HG02588 (cell line): ENCODE measurements around the gene SPO11.

Experiments
- ATAC-seq: cut with Tn5 transposase; IDR thresholded peaks from one replicate; pipeline ENCODE4 v1.9.1; 2021; ENCODE audit warnings: mild to moderate bottlenecking, moderate library complexity; ENCODE audit not compliant: unreplicated experiment

Gene SPO11

DNA sequence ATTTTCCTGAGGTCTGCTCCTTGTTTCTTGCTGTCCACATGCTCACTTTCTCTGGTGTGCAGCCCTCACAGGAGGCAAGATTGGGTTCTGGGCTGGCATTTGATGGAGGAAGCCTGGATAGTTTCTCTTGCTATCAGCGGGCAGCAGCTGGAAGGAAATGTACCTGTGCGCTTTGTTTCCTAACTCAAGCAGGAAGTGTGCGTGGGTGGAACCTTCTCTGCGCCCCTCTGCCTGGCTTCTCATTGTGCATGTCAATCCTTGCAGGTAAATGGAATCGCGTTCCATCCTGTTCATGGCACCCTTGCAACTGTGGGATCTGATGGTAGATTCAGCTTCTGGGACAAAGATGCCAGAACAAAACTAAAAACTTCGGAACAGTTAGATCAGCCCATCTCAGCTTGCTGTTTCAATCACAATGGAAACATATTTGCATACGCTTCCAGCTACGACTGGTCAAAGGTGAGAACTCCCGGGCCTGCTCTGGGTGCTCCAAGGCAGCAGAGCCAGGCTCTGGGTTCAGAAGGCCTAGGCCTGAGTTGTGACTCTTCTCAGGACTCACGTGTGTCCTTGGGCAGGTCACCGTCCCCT, 44.8 kb downstream of the SPO11 start:
- ATAC-seq = no peak

DNA sequence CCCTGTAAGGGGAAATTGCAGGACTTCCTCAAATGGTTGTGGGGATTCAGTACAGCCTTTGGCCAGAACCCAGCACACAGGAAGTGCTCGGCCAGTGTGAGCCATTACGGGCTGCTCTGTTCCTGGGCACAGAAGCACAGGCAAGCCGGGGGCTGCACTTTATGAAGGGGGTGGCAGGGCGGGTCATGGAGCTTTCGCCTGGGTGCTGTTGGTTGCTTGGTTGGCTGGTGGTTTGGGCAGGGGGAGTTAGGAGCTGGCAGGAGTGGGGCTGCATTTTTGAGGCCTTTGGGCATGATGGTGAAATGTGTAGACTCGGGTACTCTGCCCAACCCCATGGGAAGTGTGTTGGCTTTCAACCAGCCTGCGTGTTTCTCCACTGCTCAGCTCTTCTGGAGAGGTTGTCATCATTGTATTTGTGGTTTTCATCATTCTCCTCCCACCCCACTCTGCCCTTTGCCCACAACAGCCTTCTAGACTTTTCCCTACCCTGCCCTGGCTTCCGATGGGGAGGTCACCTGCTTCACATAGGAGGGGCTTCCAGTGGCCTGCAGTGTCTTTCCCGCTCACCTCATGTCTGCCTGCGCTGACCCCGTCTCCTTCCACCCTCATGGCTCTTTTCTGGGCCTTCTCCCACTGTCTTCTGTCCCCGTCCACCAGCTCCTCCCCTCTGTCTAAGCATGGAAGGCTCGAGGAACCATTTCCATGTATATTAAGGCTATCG, 45.5 kb downstream of the SPO11 start:
- no peak for ATAC-seq

DNA sequence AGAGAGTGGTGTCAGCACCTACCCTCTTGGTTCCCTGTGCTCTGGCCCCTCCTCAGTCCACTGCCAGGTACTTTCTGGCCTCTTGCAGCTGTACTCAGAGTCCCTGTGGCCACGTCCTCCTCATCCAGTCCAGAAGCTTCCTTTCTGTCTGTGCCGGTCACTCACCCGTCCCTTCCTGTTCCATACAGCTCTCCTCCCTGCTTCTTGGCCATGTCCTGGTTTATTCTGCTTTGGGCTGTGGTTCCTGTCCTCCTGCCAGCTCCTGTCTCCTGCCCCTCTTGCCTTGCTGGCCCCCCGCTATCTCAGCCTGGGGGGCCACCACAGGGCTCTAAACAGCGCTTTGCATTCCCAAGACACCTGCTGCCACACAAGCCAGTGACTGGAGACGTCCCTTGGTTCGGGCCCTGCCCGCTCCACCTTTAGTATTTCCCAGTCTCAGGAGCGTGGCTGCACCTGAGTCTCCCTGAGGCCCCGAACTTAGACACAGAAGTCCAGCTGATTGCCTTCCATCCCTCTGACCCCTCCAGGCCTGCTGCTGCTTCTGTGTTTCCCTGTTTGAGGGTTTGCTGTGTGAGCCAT, 46.1 kb downstream of the SPO11 start:
- ATAC-seq = no peak

DNA sequence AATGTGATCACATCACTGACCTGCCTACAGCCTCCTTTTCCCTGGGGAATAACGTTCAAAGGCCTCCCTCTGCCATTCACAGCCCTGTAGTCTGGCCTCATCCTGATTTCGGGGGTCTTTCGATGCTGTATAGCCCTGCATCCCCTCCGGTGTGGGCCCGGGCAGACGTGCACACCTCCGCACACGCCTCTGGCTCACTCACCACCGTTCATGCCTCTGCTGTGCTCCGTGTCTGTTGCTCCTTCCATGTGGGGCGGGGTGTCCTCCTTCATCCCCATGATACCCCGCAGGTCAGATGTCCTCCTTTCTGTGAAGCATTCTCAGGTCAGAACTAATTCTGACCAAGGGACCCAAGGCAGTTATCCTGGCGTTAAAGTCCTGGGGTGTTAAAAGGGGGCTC, 47.7 kb downstream of the SPO11 start:
- no peak for ATAC-seq

DNA sequence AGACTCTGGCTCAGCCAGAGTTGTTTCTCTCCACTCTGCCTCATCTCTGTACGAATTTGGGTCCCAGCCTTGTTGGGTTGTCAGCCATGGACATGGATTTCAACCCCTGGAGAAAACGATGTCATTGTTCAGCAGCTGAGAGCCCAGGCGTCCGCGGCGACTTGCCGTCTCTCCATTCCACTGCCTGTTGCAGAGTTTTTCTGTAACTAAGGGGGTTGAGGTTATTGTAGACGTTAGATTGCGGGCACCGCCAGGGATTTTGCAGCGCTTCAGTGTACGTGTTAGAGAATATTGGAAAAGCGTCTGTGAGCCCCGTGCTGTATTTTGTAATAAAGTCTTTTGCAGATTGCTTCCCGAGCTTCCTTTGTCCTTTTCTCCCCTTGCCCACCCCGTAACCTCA, 48.5 kb downstream of the SPO11 start:
- no peak for ATAC-seq

DNA sequence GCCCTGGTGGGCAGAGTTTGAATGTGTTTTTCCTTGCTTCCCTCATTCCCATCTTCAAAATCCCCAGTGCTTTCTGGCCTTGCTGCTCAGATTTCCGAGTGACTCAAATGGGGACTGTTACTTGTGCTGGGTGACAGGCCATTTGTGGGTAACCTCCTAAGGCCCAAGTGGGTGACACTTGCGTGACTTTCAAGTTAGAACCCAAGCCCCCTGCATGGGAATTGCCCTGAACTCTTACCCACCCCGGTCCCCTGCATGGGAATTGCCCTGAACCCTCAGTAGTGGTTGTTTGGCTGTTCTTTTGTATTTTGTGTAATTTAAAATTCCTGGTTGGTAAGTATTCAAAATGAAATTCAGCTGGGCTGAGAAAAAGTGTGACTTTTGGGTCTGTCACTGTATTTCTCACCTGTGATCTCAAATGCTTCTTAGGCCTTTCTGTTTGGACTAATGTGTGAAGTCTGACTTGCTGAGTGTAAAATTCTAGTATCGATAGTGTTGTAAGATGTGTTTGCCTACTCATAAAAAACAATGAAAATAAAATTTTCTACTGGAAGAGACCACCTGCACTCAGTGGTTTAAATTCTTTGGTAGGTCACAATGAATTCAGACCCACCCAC, 49.2 kb downstream of the SPO11 start:
- ATAC-seq = no peak

DNA sequence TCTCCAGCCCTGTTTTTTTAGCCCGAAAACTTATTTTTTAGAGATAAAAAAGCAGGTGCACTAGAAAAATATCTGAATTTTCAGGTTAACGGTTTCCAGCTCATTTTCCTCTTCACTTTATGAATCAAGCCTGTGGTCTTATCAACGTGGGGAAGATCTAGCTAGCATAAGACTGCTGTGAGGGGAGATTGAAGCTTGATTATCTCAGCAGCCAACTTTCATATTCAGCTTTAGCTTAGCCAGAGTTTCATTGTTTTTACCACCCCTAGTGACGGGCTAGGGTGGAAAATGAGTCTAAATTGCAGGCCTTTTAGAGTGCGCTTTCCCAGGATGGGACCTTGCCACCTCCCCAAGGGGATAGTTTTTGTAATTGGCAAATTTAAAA, 49.7 kb downstream of the SPO11 start:
- no peak for ATAC-seq

DNA sequence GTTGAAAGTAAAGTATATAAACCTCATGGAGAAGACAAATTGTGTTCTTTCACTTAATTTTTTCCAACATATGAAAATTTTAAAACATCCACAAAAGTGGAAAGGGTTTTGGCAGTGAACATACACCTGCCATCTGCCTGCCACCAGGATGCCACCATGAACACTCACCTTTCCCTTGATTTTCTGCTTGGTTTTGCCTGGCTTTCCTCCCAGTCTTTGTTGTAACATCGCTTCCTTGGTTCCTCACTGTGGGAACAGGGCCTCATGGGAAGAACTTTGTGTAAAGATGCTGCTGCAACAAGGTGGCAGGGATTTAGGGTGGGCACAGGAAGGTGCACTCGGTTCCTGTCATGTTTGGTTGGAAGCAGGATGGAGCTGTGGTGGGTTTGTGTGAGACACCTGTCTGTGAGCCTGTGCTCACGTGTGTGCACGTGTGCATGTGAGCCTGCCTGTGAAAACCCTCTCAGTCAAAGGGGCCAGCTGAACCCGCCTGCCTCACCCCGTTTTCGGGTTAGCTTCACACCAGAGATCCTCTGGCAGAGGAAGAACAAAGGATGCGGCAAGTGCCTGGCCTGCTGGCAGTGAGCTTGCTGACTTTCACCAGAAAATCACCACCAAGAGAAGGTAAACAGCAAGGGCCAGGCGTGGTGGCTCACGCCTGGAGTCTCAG, 50.6 kb downstream of the SPO11 start:
- no peak for ATAC-seq

DNA sequence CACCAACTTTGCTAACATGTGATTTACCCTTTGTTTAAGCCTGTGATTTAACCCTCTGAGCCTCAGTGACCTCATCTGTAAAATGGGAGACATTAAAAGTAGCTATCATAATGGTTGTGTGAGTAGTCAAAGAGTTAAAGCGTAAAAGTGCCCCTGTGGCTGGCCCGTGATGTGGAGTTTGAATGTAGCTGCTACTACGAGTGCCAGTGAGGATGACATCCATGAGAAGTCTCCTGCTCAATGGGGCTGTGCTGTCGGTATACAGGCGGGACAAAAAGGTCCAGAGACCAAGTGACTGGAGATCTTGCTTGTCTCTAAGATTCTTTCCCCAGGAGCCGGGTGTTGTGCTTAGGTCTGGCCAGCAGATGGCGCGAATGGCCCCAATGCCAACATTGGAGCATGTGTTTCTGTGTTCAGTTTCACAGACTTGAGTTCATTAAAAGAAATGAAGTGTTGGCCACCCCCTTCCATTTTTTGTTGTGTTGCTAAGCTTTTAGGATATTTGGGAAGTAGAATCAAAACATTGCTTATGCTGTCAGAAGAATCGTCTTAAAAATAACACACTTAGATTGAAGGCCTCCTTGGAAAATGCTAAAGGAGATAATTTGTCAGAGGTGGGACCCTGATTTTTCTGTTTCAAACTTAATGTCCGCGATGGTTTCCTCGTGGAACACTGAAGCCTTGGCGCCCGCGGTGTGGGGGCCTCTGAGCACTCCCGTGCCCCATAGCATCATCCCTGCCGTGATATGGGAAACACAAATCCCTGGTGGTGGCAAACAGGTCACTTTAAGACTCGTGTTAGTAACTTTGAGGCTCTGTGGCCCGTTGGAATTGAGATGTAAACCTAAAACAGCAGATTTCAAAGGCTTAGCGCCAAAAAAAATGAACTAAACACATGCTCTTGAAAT, 52.2 kb downstream of the SPO11 start:
- no peak for ATAC-seq

DNA sequence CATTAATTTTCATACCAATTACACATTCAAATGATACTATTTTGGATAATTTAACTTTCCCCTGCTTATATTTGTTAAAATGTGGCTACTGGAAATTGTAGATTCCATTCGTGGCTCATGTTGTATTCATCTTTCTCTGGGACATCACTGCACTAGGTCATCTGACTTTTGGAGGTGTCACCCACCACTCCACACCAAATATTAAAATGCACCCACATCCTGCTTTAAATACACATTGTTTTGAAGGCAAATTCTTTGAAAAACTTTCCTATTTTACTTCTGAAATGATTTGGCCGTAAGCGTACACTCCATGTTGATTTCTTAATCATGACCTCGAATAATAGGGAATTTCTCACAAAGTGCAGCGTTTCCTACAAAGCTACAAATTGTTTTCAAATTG, 52.9 kb downstream of the SPO11 start:
- no peak for ATAC-seq

DNA sequence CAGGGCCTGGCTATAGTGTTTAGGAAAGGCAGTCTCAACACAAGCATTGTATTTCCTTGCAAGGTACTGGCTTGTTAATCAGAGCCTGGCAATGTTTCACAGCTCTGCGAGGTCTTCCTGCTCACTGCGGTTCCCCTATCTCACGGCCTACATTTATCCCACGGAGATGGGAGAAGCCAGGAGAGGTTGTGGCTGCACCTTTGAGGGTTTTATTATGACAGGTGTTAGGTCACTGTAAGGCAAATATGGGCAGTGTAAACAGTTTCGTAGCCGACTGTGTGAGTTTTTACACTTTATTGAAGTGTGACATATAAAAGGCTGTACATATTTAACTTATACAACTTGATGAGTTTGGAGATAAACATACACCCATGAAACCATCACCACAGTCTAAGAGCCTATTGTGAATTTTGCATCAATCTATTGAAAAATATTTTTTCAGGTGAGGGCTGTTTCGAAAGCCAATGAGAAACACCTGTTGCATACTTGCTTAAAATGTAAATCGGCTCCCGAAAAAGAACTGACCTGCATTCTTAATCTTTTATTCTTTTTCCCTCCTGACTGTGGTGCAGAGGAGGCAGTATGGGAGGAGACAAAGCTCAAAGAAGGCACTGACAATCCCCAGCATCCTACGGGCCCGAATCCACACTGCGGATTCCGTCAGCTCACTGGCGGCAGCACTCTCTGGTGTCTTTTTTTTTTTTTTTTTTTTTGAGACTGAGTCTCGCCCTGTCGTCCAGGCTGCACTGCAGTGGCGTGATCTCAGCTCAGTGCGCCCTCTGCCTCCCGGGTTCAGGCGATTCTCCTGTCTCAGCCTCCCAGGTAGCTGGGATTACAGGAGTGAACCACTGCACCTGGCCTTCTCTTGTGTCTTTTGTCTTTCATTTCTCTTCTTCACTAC, 54.1 kb downstream of the SPO11 start:
- ATAC-seq = no peak

DNA sequence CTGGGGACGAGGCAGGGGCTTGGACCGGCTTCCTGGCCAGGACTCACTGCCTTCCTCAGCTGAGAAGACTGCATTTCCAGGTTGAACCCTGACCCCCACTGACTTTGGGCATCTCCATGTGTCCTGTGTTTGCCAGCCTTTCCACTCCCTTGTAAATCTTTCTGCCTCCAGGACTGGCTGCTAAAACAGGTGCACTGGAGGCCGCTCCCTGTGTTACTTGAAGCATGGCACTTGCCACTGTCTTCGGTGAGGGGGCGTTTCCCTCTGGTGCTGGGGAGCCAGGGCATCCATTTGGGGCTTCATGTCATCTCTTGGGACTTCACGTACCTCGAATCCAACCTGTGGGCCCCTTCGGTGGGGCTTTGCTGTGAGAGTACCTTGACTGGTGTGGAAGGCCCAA, 54.9 kb downstream of the SPO11 start:
- ATAC-seq = no peak

DNA sequence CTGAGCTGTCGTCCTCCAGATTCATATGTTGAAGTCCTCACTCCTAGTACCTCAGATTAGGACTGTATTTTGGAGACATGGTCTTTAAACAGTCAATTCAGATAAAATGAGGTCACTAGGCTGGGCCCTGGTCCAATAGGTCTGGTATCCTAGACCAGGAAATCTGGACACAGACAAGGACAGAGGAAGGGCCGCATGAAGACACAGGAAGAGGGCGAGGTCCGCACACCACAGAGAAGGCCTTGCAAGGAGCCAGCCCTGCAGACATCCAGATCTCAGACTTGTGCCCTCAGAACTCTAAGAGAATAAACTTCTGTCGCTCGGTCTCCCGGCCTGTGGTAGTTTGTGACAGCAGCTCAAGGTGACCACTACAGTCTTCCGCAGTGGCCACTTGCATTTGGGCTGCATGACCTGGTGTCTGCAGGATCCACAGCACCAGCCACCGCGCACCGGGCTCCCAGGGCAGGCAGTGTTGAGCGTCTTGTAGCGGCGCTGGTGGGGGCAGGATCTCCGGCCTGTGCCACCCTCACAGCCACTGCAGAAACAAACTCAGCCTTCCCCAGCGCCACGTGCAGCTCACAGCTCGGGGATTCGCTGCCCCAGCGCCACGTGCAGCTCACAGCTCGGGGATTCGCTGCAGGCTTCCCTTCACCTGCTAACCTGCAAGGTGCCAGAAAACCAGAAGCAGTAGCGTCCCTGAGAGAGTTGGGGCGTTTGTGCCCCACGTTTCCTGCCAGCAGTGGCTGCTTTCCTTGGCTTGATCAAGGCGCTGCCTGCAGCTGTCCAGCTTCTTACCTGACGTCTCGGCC, 55.6 kb downstream of the SPO11 start:
- ATAC-seq = no peak

DNA sequence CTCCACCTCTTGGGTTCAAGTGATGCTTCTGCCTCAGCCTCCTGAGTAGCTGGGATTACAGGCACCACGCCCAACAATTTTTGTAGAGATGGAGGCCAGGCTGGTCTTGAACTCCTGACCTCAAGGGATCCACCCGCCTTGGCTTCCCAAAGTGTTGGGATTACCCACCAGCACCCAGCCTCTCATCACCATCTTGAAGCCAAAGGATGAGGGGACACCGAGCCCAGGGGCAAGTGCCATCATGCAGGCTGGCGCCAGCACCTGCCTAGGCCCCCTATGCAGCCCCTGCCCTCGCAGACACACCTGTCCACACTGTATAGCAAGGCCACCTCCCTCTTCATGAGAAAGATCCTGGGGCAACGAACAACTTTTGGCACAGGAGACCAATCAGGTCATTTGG, 56.3 kb downstream of the SPO11 start:
- ATAC-seq = no peak

DNA sequence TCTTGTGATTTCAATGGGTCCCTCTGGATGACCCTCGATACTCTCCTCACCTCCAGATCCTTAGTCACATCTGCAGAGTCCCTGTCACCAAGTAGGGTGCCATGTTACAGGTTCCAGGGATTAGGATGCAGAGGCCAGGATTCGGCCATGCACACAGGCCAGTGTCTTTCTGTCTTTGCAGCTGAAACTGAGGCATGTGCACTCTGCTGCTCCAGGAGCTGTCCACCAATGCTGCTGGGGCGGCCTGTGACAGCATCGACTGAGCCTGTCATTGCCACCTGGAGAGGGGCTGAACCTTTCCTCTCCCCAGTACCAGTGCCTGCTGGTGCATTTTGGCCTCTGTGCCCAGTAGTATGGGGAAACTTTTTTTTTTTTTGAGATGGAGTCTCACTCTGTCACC, 57.2 kb downstream of the SPO11 start:
- no peak for ATAC-seq

DNA sequence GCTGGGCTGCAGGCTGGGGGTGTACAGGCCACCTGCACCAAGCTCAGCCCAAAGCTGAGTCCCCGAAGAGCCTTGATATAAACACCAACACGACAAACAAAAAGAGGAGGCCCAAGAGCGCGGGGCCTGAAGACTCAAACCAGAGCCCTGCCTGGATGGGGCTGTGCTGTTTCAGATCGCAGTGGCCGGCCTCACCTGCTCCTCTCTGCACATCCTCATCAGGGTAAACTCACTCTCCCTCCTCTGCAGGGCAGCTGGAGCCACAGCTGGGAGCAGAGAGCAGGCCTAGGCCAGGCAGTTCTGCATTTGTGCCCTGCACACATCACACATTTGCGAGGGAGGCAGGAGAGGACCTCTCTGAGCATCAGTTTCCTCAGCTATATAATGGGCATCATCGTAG, 57.9 kb downstream of the SPO11 start:
- no peak for ATAC-seq

DNA sequence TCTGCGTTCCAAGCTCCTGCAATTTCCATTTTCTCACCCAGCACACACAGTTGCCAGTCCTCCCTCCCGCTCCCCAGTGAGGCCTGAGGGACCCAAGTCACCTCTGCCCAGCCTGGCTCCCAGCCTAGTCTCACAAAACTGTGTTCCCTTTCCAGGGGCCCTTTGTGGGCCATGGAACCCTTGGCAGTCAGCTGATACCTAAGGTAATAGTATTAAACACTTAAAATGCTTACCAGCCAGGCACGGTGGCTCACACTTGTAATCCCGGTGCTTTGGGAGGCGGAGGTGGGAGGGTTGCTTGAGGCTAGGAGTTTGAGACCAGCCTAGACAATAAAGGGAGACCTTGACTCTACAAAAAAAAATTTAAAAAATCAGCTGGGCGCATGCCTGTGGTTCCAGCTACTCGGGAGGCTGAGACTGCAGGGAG, 58.4 kb downstream of the SPO11 start:
- no peak for ATAC-seq

DNA sequence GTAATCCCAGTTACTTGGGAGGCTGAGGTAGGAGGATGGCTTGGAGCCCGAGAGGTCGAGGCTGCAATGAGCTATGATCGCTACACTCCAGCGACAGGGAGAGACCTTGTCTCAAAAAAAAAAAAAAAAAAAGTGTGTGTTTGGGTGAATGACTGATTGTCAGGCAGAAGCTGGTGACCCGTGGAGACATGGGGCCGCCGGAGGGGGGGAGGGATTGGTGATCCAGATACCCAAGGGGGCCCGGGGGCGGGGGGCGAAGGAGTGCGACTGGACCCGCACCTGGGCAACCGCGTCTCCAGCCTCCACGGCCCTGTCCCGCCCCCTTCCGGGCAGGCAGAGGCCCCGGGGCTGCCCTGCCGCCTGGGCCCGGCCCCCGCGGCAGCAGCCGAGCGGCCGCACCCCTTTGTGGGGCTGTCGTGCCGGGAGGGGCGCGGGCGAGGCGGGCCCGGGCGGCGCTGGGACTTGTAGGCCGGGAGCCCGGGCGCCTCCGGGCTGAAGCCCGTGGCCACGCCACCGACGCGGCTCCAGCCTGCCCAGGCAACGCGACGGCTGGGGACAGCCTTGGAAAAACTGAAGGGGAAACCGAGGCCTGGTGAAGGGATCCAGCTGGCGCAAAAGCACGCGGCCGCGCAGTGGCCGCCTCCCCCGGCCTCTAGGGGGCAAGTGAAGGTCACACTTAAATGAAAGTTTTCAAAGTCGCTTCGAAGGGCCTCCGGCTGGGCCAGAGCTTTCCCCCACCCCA, 59.5 kb downstream of the SPO11 start:
- ATAC-seq = no peak
